Osteocyte (in vitro differentiated cells): Measurements from ENCODE around the gene TNFRSF8. TPM values are rescaled to one million over a fixed set of nuclear protein-coding genes. Genes with fewer than 3 reads are reported as not detected.
"Not testable (repeated sequence)": the region's sequence is repeated elsewhere in the genome, so short reads cannot be mapped to it uniquely, and the experiment has no call there.

ENCODE experiments used
- DNase-seq: peaks from one replicate; pipeline ENCODE4 v3.0.0; 2021; ENCODE audit warnings: mixed read lengths; ENCODE audit not compliant: unreplicated experiment; ENCODE audit errors: extremely low spot score
- H3K27ac Mint-ChIP-seq: one replicate; pipeline ENCODE4 v1.8.0; 2021; ENCODE audit warnings: mild to moderate bottlenecking, mixed read lengths; ENCODE audit not compliant: unreplicated experiment
- H3K27me3 Mint-ChIP-seq: one replicate; pipeline ENCODE4 v1.8.0; 2021; ENCODE audit warnings: mixed read lengths; ENCODE audit not compliant: unreplicated experiment
- H3K36me3 Mint-ChIP-seq: one replicate; pipeline ENCODE4 v1.8.0; 2021; ENCODE audit warnings: mixed read lengths; ENCODE audit not compliant: unreplicated experiment
- H3K4me1 Mint-ChIP-seq: one replicate; pipeline ENCODE4 v1.8.0; 2021; ENCODE audit warnings: mixed read lengths; ENCODE audit not compliant: unreplicated experiment
- H3K4me3 Mint-ChIP-seq: one replicate; pipeline ENCODE4 v1.8.0; 2021; ENCODE audit warnings: mild to moderate bottlenecking, moderate library complexity, mixed read lengths; ENCODE audit not compliant: unreplicated experiment
- H3K9me3 Mint-ChIP-seq: one replicate; pipeline ENCODE4 v1.8.0; 2021; ENCODE audit warnings: mixed read lengths; ENCODE audit not compliant: unreplicated experiment
- total RNA-seq: library from RNA; stranded (reverse); gene quantifications from 2 replicates; pipeline ENCODE4 v1.2.1, GENCODE V29; 2021
- TF ChIP-seq, protein P1 (sequence below): fragments of 200-600 bp; sonication (generic); IDR thresholded peaks from 2 replicates; pipeline ENCODE4 v1.5.0; 2021; ENCODE audit warnings: antibody characterized with exemption, mild to moderate bottlenecking, moderate library complexity

Gene TNFRSF8
- total RNA-seq, 1 donor from 2014 or later: not detected

DNA sequence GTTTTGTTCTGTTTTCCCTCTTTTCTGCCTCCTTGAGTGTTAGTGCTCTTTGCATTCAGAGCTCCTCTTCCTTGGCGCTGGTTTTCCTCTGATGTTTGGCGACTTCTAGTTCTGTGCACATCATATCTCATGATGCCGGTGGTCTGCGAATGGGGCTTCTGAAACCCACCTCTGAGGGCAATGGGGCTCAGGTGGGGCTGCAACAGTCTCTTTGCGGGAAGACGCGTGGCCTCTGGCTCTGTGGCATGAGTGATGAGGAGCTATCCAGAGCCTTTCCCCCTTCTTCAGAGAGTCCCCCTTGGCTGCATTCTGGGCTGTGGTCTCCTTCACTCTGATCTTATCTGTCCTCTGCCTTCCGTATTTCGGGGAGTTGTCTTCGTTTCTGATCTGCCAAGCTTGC, 39.0 kb downstream of the TNFRSF8 start:
- H3K27ac Mint-ChIP-seq: no peak overlapping the region
- H3K4me3 Mint-ChIP-seq: no peak overlapping the region
- H3K27me3 Mint-ChIP-seq: peaks cover 25% of the 10 kb centered on the region
- DNase-seq: no peak
- H3K4me1 Mint-ChIP-seq: no peaks in the 10 kb centered on the region
- peaks cover 3% of the 10 kb centered on the region for H3K9me3 Mint-ChIP-seq
- no peaks in the 10 kb centered on the region for H3K36me3 Mint-ChIP-seq
- TF ChIP-seq, protein P1, sequence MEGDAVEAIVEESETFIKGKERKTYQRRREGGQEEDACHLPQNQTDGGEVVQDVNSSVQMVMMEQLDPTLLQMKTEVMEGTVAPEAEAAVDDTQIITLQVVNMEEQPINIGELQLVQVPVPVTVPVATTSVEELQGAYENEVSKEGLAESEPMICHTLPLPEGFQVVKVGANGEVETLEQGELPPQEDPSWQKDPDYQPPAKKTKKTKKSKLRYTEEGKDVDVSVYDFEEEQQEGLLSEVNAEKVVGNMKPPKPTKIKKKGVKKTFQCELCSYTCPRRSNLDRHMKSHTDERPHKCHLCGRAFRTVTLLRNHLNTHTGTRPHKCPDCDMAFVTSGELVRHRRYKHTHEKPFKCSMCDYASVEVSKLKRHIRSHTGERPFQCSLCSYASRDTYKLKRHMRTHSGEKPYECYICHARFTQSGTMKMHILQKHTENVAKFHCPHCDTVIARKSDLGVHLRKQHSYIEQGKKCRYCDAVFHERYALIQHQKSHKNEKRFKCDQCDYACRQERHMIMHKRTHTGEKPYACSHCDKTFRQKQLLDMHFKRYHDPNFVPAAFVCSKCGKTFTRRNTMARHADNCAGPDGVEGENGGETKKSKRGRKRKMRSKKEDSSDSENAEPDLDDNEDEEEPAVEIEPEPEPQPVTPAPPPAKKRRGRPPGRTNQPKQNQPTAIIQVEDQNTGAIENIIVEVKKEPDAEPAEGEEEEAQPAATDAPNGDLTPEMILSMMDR: no peak

DNA sequence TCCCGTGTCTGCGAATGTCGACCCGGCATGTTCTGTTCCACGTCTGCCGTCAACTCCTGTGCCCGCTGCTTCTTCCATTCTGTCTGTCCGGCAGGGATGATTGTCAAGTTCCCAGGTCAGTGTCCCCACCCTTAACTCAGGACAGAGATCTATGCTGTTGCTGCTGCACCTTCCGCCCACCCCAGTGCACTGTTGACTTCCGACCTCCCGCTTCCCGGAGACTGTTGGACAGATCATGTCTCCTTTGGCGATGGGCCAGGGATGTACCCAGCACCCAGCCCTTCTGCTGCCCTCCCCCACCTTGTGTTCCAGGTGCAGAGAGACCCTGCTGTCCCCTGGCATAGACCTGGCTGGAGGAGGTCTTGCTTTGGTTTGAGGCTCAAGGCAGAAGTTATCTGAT, 41.3 kb downstream of the TNFRSF8 start:
- Mint-ChIP-seq H3K27me3 (peaks cover 21% of the 10 kb centered on the region), H3K9me3 (no peaks in the 10 kb centered on the region), H3K4me1 (no peaks in the 10 kb centered on the region)

DNA sequence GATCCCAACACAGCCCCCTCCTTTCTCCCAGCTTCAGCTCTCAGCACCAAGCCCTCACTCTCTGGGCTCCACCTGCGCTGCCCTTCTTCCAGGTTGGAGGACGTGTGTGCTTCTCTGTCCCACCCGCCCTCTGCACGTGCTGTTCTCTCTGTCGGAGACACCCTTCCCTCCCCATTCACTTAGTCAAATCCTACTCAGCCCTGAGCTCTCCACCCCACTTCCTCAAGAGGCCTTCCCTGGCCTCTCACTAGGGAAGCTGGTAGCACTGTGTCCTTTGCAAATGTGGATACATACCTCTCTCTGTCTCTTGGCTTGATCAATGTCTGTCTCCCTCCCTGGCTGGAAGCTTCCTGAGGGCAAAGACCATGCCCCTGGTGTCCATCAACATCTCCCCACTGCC, 43.0 kb downstream of the TNFRSF8 start:
- no peaks in the 10 kb centered on the region for H3K36me3 Mint-ChIP-seq
- no peaks in the 10 kb centered on the region for H3K4me1 Mint-ChIP-seq
- no peak overlapping the region for H3K27ac Mint-ChIP-seq
- H3K27me3 Mint-ChIP-seq: peaks cover 24% of the 10 kb centered on the region
- H3K9me3 Mint-ChIP-seq: no peaks in the 10 kb centered on the region
- DNase-seq: no peak
- TF ChIP-seq, protein P1: no peak
- no peak overlapping the region for H3K4me3 Mint-ChIP-seq

More for the DNA sequence above, 41.3 kb downstream of the TNFRSF8 start:
- H3K4me3 Mint-ChIP-seq: no peak overlapping the region
- TF ChIP-seq, protein P1: no peak
- no peak overlapping the region for H3K27ac Mint-ChIP-seq
- no peaks in the 10 kb centered on the region for H3K36me3 Mint-ChIP-seq
- no peak for DNase-seq

DNA sequence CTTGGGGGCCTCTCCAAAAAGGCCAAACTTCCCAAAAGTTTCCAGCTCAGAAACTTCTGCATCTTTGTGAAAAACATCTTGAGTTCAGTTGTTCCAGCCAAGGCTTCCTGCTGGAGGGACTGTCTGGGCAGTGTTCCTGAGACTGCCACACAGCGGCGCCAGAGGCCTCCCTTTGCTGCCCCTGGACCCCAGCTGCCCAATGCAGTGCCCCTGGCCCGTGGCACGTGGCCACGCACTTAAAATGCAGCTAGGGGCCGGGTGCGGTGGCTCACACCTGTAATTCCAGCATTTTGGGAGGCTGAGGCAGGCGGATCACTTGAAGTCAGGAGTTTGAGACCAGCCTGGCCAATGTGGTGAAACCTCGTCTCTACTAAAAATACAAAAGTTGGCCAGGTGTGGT, 43.8 kb downstream of the TNFRSF8 start:
- not testable (repeated sequence) for H3K4me1 Mint-ChIP-seq, H3K9me3 Mint-ChIP-seq, H3K27ac Mint-ChIP-seq, DNase-seq, H3K4me3 Mint-ChIP-seq, H3K36me3 Mint-ChIP-seq
- H3K27me3 Mint-ChIP-seq: peaks cover 24% of the 10 kb centered on the region
- TF ChIP-seq, protein P1: peak; percentile 46

DNA sequence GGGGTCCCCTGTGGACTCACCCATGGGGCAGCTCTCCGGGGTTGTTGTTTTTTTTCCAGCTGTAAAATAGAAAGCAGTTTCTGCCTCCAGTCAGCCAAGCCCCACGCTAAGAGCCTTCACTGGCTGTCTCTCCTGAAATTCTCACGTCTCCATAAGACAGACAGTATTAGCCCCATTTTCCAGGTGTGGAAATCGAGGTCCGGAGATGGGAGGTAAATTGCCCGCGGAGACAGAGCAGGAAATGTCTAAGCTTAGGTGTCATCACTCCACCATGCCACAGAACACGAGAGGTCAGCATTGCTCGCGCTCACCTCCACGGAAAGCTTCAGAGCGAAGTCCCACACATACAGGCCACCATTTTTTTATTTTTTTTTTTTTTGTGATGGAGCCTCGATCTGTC, 44.6 kb downstream of the TNFRSF8 start:
- H3K27me3 Mint-ChIP-seq: peaks cover 24% of the 10 kb centered on the region

More for the DNA sequence above, 44.6 kb downstream of the TNFRSF8 start:
- TF ChIP-seq, protein P1: no peak
- Mint-ChIP-seq H3K4me3 (no peak overlapping the region), H3K27ac (no peak overlapping the region), H3K9me3 (no peaks in the 10 kb centered on the region), H3K4me1 (no peaks in the 10 kb centered on the region), H3K36me3 (no peaks in the 10 kb centered on the region)
- DNase-seq: no peak
